Right cardiac atrium (tissue), 5 donors: Measurements from ENCODE around the gene ITGA4. TPM values are rescaled to one million over a fixed set of nuclear protein-coding genes. Genes with fewer than 3 reads are reported as not detected.
A peak's percentile ranks its signal among the peaks of the same experiment; 100 is the strongest.

Source experiments
- ATAC-seq, 2 donors: fragments of 200-7000 bp; cut with Tn5 transposase; one replicate each; pipeline versions ENCODE4 v1.8.0 to v1.9.1; 2020; ENCODE audit warnings: moderate library complexity in 2 of 2, mild to moderate bottlenecking in 1 of 2
- DNase-seq, 3 donors: peaks; one replicate each; pipeline ENCODE4 v3.0.0-alpha.2; 2020
- H3K27ac ChIP-seq: one replicate; pipeline ENCODE4 v1.5.1; 2013; ENCODE audit warnings: mild to moderate bottlenecking, low read length, control low read depth, moderate library complexity
- H3K27me3 ChIP-seq: one replicate; pipeline ENCODE4 v1.6.1; 2013; ENCODE audit not compliant: control insufficient read depth, insufficient read depth
- H3K4me1 ChIP-seq: one replicate; pipeline ENCODE4 v1.6.1; 2013; ENCODE audit warnings: low read length; ENCODE audit not compliant: control insufficient read depth, insufficient read depth
- H3K4me3 ChIP-seq: one replicate; pipeline ENCODE4 v1.5.1; 2013; ENCODE audit warnings: low read length, control low read depth
- H3K9me3 ChIP-seq: one replicate; pipeline ENCODE4 v1.6.1; 2013; ENCODE audit warnings: low read length; ENCODE audit not compliant: control insufficient read depth
- WGBS: extraction: QIAGEN DNeasy Blood & Tissue Kit; methylation state at CpG from one replicate; pipeline ENCODE4 v1.1.7; 2013; 5-methylcytosine and 5-hydroxymethylcytosine counted together
- intact Hi-C, 4 donors: fragments of 100-400 bp; cut with DNase I; formaldehyde crosslinking; loops; one replicate each; pipeline versions ENCODE4 v1.11.0 to v1.14.0; 2022 to 2023
- polyA plus RNA-seq: library from polyadenylated mRNA; stranded (reverse); fragments of 200-250 nt; gene quantifications from one replicate; pipeline ENCODE4 v1.2.3, GENCODE V29; 2013
- total RNA-seq, 4 donors: library from RNA; stranded (reverse); fragmentation: NEBNext Ultra II Directional; extraction: Animal tissue kit (Norgen Biotek cat#: 25700); gene quantifications; one replicate each; pipeline ENCODE4 v1.2.1, GENCODE V29; 2021
- donor health status: healthy with polysubstance abuse.
- donor health status: DM: no; HTN: yes; CAD: no.
- donor health status: DM: no; HTN: no; CAD: no.
- donor health status: DM: no; HTN: yes; CAD: no; lungs with severe emphysema.
- donor health status: DM: yes; HTN: yes; CAD: no.

The ITGA4 gene
- total and polyA plus RNA-seq, 5 donors, result 0.27 to 2.3 (median 1.4) TPM

DNA sequence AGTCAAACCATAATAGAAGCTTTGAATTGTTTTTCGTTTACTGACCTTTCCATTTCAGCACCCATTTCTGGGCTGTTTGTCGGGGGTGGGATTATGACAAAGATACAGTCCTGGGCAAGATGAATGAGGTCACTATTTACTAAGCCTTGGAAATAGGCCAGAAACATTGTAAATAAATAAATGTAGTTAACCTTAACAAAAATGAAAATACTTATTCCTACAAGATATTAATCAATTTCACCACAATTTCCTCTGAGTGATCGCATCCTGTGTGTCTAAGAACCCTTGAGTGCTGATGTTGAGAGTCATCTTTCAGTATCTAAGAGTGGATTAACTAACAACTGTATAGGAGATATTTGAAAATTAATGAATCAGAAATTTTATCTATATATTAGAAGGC, 14.0 kb downstream of the ITGA4 start:
- intact Hi-C loops, result no loop called here
- WGBS, result 83% methylated on average over 3 of the region's 3 CpGs

DNA sequence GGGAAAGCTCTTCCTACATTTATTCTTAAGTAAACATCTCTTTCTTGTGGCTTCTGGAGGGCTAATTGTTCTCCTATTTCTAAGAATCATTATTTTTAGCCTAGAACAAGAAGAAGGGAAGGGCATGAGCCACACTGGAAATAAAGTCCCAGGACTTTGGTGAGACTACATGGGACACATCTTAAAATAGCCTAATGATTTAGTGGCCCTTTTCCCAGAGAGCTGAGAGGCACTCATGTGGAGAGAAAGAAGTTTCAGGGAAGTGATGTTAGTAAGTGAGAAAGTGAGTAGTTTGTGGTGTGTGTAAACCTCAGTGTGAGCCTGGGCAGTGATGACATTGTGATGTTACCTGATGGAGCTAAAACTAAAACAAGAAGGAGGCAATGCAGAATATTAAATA, 14.6 kb downstream of the ITGA4 start:
- no peak overlapping the region for H3K27ac ChIP-seq
- H3K4me1 ChIP-seq, result peaks cover 1% of the 10 kb centered on the region
- intact Hi-C loops, result no loop called here
- DNase-seq (no peak), ATAC-seq (no peak)
- no peak overlapping the region for H3K4me3 ChIP-seq
- H3K9me3 ChIP-seq, result no peaks in the 10 kb centered on the region
- H3K27me3 ChIP-seq, result no peaks in the 10 kb centered on the region

More for the DNA sequence above, 14.0 kb downstream of the ITGA4 start:
- H3K9me3 ChIP-seq, result no peaks in the 10 kb centered on the region
- DNase-seq (no peak), ATAC-seq (no peak)
- peaks cover 1% of the 10 kb centered on the region for H3K4me1 ChIP-seq
- no peak overlapping the region for H3K27ac ChIP-seq
- no peaks in the 10 kb centered on the region for H3K27me3 ChIP-seq
- H3K4me3 ChIP-seq, result no peak overlapping the region

DNA sequence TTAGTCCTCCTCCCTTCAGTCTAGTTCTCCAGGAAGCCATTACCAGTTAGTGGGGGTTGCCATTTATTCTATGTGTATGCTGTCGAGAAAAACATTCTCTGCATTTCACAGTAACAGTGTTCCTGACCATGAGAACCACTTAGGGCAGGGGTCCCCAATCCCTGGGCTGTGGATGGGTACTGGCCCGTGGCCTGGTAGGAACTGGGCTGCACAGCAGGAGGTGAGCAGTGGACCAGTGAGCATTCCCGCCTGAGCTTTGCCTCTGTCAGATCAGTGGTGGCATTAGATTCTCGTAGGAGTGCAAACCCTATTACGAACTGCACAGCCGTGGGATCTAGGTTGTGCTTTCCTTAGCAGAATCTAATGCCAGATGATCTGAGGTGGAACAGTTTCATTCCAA, 15.8 kb downstream of the ITGA4 start:
- WGBS, result 85% methylated on average over 6 of the region's 6 CpGs
- peak in 1 of 3 donors; percentile 40 for DNase-seq
- no peak for ATAC-seq
- Histone ChIP-seq H3K27ac (no peak overlapping the region), H3K9me3 (no peaks in the 10 kb centered on the region), H3K4me1 (peaks cover 1% of the 10 kb centered on the region), H3K27me3 (no peaks in the 10 kb centered on the region), H3K4me3 (no peak overlapping the region)
- intact Hi-C loops, result no loop called here

DNA sequence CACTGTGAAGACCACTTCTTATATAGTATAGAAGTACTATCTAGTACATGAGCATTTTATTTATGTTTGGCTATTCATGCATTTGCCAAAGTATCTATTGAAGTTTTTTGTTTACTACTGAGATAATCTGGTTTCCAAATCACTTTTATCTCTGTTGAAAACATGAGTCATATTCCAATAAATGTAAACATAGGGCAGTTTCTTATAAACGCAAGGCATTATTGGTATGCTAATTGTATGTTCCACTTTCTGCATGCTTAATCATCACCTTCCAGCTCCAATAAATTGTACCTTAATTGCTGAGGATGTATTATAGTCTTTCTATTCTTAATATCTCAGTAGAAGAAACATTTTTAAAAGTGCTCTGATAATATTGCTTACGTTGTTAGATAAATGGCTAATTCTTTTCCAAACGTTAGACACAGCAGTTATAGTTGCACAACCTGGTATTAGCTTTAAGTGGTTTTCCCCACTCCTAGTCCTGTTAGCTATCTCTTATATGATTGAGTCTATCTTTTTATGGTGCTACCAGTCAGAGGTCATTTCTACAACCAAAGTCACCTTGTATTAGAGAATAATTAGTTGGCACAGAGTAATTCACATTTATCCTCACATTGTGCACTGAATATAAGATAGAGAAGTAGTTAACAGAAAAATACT, 17.2 kb downstream of the ITGA4 start:
- ATAC-seq (no peak), DNase-seq (no peak)
- H3K4me3 ChIP-seq, result no peak overlapping the region
- H3K4me1 ChIP-seq, result peaks cover 1% of the 10 kb centered on the region
- no peak overlapping the region for H3K27ac ChIP-seq
- H3K27me3 ChIP-seq, result no peaks in the 10 kb centered on the region
- intact Hi-C loops, result no loop called here
- H3K9me3 ChIP-seq, result no peaks in the 10 kb centered on the region
- WGBS, result 60% methylated on average over 3 of the region's 3 CpGs

DNA sequence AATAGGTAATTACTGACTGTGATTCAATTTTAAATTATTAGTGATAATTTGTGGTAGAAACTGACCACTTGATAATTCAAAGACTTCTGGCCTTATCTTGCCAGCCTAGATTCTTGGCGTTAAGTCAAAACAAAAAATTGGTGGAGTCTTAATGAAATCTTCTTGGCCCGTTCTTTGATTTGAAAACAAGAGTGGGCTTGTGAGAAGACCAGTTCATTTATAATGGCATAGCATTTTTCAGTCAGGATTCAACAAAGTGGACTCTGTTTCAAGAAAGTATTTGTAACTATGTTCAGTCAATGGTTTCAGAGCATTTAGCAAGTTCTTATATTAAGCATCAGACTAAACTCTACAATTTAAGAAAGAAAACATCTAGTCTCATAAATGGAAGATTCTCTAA, 26.0 kb downstream of the ITGA4 start:
- H3K27ac ChIP-seq, result no peak overlapping the region
- H3K4me3 ChIP-seq, result no peak overlapping the region
- intact Hi-C loops, result no loop called here
- no peaks in the 10 kb centered on the region for H3K9me3 ChIP-seq
- ATAC-seq (no peak), DNase-seq (no peak)
- no peaks in the 10 kb centered on the region for H3K27me3 ChIP-seq
- WGBS, result 80% methylated on average over 2 of the region's 2 CpGs
- H3K4me1 ChIP-seq, result no peaks in the 10 kb centered on the region

DNA sequence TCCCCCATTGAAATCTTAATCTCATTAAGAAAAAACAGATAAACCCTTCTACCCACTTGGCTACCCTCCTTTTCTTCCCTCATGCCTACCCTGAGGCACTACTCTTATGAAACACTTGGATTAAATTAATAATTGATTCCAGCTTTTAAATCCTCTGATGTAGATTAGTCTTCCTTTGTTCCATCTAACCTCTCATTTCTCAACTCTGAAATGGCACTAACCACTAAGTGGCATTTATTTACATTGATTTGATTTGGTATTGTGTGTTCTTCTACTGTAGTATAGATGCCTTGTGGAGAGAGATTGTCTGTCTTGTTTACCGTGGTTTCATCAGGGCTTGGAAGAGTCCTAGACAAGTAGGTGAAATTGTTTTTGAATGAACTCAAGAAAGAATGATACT, 26.7 kb downstream of the ITGA4 start:
- Histone ChIP-seq H3K4me1 (no peaks in the 10 kb centered on the region), H3K27ac (no peak overlapping the region), H3K4me3 (no peak overlapping the region), H3K9me3 (no peaks in the 10 kb centered on the region), H3K27me3 (no peaks in the 10 kb centered on the region)
- intact Hi-C loops, result no loop called here
- WGBS, result 77% methylated on average over 1 of the region's 1 CpG
- DNase-seq, result no peak
- no peak for ATAC-seq

DNA sequence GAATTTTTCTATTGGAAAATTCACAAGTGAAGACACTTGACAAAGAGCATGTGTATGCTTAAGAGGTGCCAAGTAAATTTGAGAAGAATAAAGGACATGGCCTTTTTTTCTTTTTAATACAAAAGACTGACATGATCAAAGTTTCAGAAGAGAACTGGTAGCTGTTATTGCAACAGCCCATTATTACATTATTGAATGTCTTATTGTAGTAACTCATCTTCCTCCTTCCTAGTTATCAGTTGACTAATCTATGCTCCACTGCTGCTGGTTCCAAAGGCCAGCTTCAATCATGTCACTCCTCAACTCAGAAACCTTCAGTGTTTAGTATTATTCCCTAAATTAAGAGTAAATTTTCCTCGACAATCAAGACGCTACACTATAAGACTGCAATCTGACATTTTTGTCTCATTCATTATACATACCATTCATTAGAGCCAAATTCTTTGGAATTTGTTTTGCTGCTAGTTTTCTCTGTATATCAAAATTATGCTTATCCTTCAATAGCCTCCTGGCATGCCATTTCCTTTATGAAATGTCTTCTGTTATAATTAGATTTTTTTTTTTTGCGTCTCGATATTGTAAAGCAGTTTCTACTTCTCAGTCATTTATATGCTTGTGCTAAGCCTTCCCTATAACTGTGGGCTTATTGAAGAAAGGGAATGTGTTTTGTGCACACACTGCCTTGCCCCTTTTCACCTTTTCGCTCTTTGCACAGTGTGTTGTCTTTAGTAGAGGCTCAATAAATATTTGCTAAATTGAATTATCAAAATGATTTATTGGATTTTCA, 27.9 kb downstream of the ITGA4 start:
- no peaks in the 10 kb centered on the region for H3K9me3 ChIP-seq
- H3K4me1 ChIP-seq, result no peaks in the 10 kb centered on the region
- no peak overlapping the region for H3K4me3 ChIP-seq
- intact Hi-C loops, result no loop called here
- DNase-seq, result no peak
- WGBS, result 89% methylated on average over 5 of the region's 5 CpGs
- no peak for ATAC-seq
- no peak overlapping the region for H3K27ac ChIP-seq
- no peaks in the 10 kb centered on the region for H3K27me3 ChIP-seq

DNA sequence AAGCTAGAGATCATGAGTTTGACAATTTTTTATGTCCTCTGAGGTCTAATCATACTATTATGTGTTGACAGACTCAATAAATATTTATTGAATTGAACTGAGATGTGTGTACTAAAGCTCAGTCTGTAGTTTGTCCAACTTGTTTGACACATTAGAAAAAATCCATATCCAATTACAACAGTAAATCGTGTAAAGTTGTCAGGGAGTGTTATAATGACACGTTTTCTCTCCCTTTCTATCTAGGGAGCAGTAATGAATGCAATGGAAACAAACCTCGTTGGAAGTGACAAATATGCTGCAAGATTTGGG, 28.4 kb downstream of the ITGA4 start:
- ATAC-seq (no peak), DNase-seq (no peak)
- H3K4me3 ChIP-seq, result no peak overlapping the region
- intact Hi-C loops, result no loop called here
- H3K4me1 ChIP-seq, result no peaks in the 10 kb centered on the region
- H3K9me3 ChIP-seq, result no peaks in the 10 kb centered on the region
- no peaks in the 10 kb centered on the region for H3K27me3 ChIP-seq
- WGBS, result 70% methylated on average over 3 of the region's 3 CpGs
- H3K27ac ChIP-seq, result no peak overlapping the region

DNA sequence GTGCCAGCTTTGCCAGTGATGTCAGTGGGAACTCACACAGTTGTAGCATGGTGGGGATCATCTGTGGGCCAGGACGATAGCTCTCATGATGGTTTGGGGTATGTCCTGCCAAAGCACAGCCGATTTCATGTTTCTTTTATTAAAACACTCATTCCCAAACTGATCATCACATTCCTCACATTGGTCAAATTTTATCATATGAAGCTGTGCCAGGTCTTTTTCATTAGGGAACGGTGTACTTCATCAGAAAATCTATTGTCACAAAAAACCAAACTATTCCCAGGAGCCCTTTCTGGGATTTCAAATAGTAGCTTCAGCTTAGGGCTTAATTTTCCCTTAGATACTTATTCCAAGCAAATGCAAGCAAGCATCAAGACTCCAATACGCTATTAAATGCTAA, 42.0 kb downstream of the ITGA4 start:
- DNase-seq (no peak), ATAC-seq (no peak)
- H3K9me3 ChIP-seq, result no peaks in the 10 kb centered on the region
- WGBS, result 69% methylated on average over 4 of the region's 4 CpGs
- no peak overlapping the region for H3K27ac ChIP-seq
- intact Hi-C loops, result no loop called here
- H3K4me3 ChIP-seq, result no peak overlapping the region
- H3K4me1 ChIP-seq, result no peaks in the 10 kb centered on the region
- H3K27me3 ChIP-seq, result no peaks in the 10 kb centered on the region

DNA sequence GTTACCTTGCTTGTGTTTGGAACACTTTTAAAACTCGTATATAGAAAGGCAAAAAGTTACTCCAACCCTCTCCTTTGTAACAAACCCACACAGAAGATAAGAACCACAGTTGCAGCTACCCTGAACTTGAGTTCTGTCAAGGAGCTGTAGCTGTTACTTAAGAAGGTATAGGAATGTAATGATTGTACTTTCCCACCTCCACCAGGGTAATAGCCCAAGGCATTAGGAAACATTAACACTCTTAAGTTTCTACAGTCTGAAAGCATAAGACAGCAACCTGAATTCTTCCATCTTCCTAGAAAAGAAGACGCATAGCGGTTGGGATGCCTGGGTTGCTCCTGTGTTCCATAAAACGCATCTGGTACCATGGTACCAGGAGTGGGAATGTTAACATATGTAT, 43.0 kb downstream of the ITGA4 start:
- intact Hi-C loops, result no loop called here
- no peaks in the 10 kb centered on the region for H3K9me3 ChIP-seq
- no peaks in the 10 kb centered on the region for H3K4me1 ChIP-seq
- DNase-seq (no peak), ATAC-seq (no peak)
- H3K4me3 ChIP-seq, result no peak overlapping the region
- H3K27ac ChIP-seq, result no peak overlapping the region
- H3K27me3 ChIP-seq, result no peaks in the 10 kb centered on the region
- 88% methylated on average over 4 of the region's 4 CpGs for WGBS

DNA sequence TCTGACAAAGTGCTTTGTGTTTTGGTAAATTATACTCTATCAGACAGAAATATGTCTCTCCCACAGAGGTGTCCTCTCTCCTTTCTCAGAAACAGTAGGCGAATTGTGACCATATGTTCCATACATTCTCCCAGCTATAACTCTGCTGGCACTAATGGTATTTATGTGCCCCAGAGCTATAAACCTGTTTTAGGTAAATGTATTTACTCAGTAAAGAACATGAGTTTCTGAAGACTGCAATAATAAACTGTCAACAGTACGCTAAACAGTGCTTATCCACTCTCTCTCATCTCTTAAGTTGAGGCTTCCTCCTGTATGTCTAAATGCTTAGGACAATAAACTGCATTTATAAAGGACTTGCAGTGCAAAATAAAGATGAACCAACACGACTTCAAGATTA, 58.5 kb downstream of the ITGA4 start:
- H3K4me1 ChIP-seq, result no peaks in the 10 kb centered on the region
- WGBS, result 43% methylated on average over 3 of the region's 3 CpGs
- no peak for ATAC-seq
- intact Hi-C loops, result no loop called here
- H3K27ac ChIP-seq, result no peak overlapping the region
- H3K9me3 ChIP-seq, result no peaks in the 10 kb centered on the region
- H3K4me3 ChIP-seq, result no peak overlapping the region
- DNase-seq, result no peak
- no peaks in the 10 kb centered on the region for H3K27me3 ChIP-seq

DNA sequence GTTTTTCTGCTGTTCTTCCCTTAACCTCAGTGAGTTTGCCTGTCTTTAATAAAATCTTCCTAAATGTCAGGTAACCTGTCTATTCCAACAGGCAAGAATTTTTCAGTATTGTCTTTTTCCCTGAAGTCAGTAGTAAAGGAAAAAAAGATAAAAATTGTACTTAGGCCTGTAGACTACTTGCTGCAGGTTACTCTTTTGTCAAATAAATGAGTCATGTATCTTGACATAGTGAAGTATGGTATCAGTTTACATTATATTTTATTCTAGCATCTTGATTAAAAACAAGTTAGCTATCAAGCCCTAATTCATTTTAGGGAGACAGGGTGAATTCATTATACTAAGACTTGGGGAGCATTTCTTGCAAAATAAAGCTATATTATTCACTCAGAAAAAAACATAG, 59.8 kb downstream of the ITGA4 start:
- Histone ChIP-seq H3K27me3 (no peaks in the 10 kb centered on the region), H3K27ac (no peak overlapping the region), H3K4me3 (no peak overlapping the region), H3K9me3 (no peaks in the 10 kb centered on the region), H3K4me1 (no peaks in the 10 kb centered on the region)
- intact Hi-C loops, result no loop called here
- DNase-seq (no peak), ATAC-seq (no peak)
